Peyer's patch (tissue), 4 donors: ENCODE results near the gene SNX20. TPM values are rescaled to one million over a fixed set of nuclear protein-coding genes. Genes with fewer than 3 reads are reported as not detected.

Source experiments
- DNase-seq, 3 donors: peaks; one replicate each; pipeline ENCODE4 v3.0.0-alpha.2; 2017 to 2019
- H3K27ac ChIP-seq, 4 donors: fragments of 200-600 bp; sonication (generic); one replicate each; pipeline ENCODE4 v1.5.1; 2016 to 2019
- H3K27me3 ChIP-seq, 2 donors: fragments of 200-600 bp; sonication (generic); one replicate each; pipeline ENCODE4 v1.5.1; 2019
- H3K36me3 ChIP-seq, 3 donors: fragments of 200-600 bp; sonication (generic); one replicate each; pipeline ENCODE4 v1.5.1; 2016 to 2019
- H3K4me1 ChIP-seq, 4 donors: fragments of 200-600 bp; sonication (generic); one replicate each; pipeline ENCODE4 v1.5.1; 2016 to 2019
- H3K4me3 ChIP-seq, 4 donors: fragments of 200-600 bp; sonication (generic); 1 replicate in 3 of 4; 2 replicates in 1 of 4; pipeline ENCODE4 v1.5.1; 2016 to 2019; ENCODE audit warnings: mild to moderate bottlenecking in 1 of 4
- H3K9me3 ChIP-seq, 4 donors: fragments of 200-600 bp; sonication (generic); one replicate each; pipeline ENCODE4 v1.5.1; 2016 to 2019; ENCODE audit warnings: mild to moderate bottlenecking in 1 of 4
- POLR2A ChIP-seq, 2 donors: fragments of 450-650 bp; IDR thresholded peaks; one replicate each; pipeline ENCODE4 v1.5.1; 2017; ENCODE audit warnings: antibody characterized with exemption in 2 of 2, mild to moderate bottlenecking in 2 of 2, moderate library complexity in 2 of 2
- total RNA-seq, 4 donors: library from RNA; depleted of rRNA; stranded (reverse); fragments of >200 nt; gene quantifications; one replicate each; pipeline ENCODE4 v1.1.0, GENCODE V29; 2016
- TF ChIP-seq, protein P1 (sequence below), 6 experiments: fragments of 450-650 bp in 4 of 6; fragments of 200-600 bp in 2 of 6; sonication (generic) in 1 of 6; IDR thresholded peaks; one replicate each; pipeline ENCODE4 v1.5.1; 2017 to 2019; ENCODE audit warnings: antibody characterized with exemption in 6 of 6, mild to moderate bottlenecking in 3 of 6, moderate library complexity in 1 of 6

SNX20 gene
- total RNA-seq, 4 donors from 2014 or later: 1.3 to 10.7 (median 2.3) TPM

DNA sequence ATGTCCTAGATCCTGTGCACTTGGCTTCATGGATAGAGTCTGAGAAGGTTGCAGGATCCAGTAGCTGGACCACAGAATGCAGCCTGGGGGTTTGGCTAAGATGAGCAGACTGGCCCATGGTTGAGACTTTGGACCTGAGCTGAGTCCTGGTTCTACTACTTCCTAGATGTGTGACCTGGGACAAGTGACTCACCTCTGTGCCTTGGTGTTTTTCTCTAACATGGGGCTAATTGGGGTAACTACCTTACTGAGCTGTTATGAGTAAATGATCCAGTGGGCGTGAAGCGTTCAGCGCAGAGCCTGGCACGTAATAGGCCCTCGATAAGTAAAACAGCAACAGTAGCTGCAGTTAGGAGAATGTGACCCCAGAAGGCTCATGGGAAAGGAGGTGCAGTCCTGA, 38.8 kb downstream of the SNX20 start:
- H3K27me3 ChIP-seq: no peaks in the 10 kb centered on the region
- TF ChIP-seq, protein P1, sequence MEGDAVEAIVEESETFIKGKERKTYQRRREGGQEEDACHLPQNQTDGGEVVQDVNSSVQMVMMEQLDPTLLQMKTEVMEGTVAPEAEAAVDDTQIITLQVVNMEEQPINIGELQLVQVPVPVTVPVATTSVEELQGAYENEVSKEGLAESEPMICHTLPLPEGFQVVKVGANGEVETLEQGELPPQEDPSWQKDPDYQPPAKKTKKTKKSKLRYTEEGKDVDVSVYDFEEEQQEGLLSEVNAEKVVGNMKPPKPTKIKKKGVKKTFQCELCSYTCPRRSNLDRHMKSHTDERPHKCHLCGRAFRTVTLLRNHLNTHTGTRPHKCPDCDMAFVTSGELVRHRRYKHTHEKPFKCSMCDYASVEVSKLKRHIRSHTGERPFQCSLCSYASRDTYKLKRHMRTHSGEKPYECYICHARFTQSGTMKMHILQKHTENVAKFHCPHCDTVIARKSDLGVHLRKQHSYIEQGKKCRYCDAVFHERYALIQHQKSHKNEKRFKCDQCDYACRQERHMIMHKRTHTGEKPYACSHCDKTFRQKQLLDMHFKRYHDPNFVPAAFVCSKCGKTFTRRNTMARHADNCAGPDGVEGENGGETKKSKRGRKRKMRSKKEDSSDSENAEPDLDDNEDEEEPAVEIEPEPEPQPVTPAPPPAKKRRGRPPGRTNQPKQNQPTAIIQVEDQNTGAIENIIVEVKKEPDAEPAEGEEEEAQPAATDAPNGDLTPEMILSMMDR (IDR thresholded peaks at IDR 0.05): no peak
- TF ChIP-seq POLR2A (IDR thresholded peaks at IDR 0.05): no peak
- no peak for DNase-seq
- no peak overlapping the region for H3K27ac ChIP-seq
- no peaks in the 10 kb centered on the region for H3K36me3 ChIP-seq
- no peaks in the 10 kb centered on the region for H3K9me3 ChIP-seq
- no peak overlapping the region for H3K4me3 ChIP-seq
- H3K4me1 ChIP-seq: no peaks in the 10 kb centered on the region

DNA sequence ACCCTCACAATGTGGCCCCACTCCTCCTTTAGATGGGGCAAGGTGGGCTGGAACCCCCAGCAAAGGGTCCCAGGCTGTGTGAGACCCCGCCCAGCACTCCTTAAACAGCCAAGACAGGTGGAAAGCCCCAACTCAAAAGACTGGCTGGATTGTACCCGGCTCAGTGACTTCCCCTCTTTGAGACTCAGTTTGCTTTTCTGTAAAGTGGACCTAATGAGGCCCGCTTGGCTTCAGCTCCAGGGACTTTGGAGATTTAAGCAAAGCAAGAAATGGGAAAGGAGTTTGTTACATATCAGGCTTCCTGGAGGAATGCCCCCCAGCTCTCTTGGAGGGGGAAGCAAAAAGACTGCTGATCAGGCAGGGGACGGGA, 39.3 kb downstream of the SNX20 start:
- Histone ChIP-seq H3K27ac (no peak overlapping the region), H3K9me3 (no peaks in the 10 kb centered on the region), H3K36me3 (no peaks in the 10 kb centered on the region), H3K4me1 (no peaks in the 10 kb centered on the region), H3K4me3 (no peak overlapping the region), H3K27me3 (no peaks in the 10 kb centered on the region)
- TF ChIP-seq, protein P1 (IDR thresholded peaks at IDR 0.05): no peak
- no peak for TF ChIP-seq POLR2A (IDR thresholded peaks at IDR 0.05)
- no peak for DNase-seq

DNA sequence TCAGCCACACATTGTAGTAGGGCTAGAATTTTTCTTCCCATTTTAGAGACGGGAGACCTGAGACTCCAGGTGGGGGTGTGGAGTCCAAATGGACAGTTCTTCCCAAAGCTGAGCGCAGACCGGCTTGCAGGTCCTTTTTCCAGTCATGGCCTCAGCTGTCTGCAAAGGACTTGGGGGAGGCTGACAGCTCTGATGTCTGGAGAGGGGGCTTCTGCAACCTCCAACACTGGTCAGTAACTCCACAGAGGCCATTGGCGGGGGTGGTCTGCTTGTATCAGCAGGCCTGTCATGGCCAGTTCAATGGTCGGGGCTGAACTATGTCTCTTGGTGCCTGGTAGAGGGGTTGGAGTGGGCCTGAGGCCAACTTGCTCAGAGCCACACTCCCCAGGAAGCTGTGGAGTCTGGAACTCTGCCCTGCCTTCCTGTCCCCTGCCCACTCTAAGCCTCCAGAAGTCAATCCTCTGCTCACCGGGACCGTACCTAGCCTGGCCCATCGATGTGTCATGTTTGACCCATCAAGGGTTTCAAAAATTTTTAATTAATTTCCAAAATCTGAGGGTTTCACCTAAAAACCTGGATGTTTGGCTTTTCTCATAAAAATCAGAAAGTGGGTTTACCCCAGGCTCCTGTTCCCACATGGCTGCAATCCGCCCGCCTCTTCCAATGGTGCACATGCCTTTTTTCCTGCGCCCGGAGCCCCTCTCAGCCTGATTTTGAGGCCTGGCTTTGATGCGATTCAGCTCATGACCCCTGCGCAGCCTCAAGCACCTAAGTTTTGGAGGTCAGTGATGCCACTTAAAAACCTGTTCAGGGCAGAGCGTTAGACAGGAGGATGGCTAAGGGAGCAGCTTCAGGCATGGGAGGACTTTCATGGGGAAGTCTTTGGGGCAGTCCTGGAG, 39.9 kb downstream of the SNX20 start:
- Histone ChIP-seq H3K9me3 (no peaks in the 10 kb centered on the region), H3K36me3 (no peaks in the 10 kb centered on the region), H3K4me1 (no peaks in the 10 kb centered on the region), H3K27me3 (no peaks in the 10 kb centered on the region), H3K27ac (no peak overlapping the region), H3K4me3 (no peak overlapping the region)
- DNase-seq: no peak
- no peak for TF ChIP-seq POLR2A (IDR thresholded peaks at IDR 0.05)
- TF ChIP-seq, protein P1 (IDR thresholded peaks at IDR 0.05): no peak

DNA sequence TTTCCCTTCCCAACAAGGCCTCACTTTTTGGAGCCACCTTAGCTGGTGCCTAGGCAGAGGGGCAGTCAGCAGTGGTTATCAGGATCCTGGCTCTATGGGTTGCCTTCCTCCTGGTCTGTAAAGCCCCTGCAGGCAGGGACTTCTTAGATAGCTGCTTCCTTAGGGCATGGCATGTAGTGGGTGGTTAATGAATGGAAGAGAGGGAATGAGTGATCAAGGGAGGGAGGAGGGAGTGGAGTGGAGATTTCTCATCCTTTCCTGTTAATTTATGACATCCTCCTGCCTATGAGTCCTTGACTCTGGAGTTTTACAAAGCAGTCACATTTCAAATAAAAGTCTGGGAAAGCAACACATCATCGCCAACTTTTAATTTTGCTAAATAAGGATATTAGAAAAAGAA, 40.7 kb downstream of the SNX20 start:
- DNase-seq: no peak
- TF ChIP-seq POLR2A (IDR thresholded peaks at IDR 0.05): no peak
- TF ChIP-seq, protein P1 (IDR thresholded peaks at IDR 0.05): no peak
- Histone ChIP-seq H3K4me3 (no peak overlapping the region), H3K27ac (no peak overlapping the region), H3K4me1 (no peaks in the 10 kb centered on the region), H3K9me3 (no peaks in the 10 kb centered on the region), H3K27me3 (no peaks in the 10 kb centered on the region), H3K36me3 (no peaks in the 10 kb centered on the region)

DNA sequence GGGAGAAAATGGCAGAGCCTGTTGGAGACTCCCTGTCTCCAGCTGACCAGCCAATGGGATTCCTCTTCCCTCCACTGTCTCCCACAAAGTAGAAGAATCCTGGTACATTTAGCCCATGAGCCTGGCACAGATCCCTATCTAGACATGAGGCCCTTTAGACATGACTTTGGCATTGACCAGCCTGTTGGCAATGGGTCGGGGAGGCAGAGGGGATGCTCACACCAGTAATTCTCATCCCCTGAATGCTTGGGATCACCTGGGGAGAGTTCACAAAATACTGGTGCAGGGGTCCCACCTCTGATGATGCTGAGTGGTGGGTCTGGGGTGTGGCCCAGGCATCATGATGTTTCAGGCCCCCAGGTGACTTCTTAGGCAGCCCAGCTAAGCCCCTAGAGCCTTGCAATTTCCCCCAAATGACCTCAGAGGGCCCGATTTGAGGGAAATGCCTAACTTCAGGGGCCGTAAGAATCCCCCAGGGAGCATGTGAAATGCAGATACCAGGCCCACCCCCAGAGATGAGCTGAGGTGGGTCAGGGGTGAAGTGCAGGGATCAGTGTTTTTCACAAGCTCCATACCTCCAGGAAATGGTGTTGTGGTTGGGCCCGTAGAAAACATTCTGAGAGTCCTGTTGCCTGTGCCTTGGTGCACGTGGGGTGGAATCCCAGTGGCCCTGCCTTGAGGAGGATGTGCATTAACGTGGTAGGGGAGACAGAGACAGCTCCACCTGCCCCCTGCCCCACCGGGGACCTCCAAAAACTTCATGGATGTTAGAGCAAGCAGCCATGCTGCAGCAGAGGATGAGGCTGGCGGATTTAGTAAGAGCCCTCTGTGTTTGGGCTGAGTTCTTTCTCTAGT, 42.1 kb downstream of the SNX20 start:
- Histone ChIP-seq H3K36me3 (no peaks in the 10 kb centered on the region), H3K27ac (no peak overlapping the region), H3K4me1 (no peaks in the 10 kb centered on the region), H3K27me3 (no peaks in the 10 kb centered on the region), H3K4me3 (no peak overlapping the region), H3K9me3 (no peaks in the 10 kb centered on the region)
- TF ChIP-seq, protein P1 (IDR thresholded peaks at IDR 0.05): no peak
- no peak for TF ChIP-seq POLR2A (IDR thresholded peaks at IDR 0.05)
- no peak for DNase-seq
